CD4-positive, alpha-beta T cell treated with Interleukin-17A for 4 hours (primary cell): Measurements from ENCODE around the gene RASSF7.
A peak's percentile ranks its signal among the peaks of the same experiment; 100 is the strongest.

Experiments used
- DNase-seq: peaks from one replicate; pipeline ENCODE4 v3.0.0-alpha.2; 2020; ENCODE audit warnings: mixed read lengths

The RASSF7 gene

GRCh38 chr11:611001-611996 lies 50.5 kb downstream of the RASSF7 start:
- no peak for DNase-seq

GRCh38 chr11:612201-612960 lies 51.6 kb downstream of the RASSF7 start:
- DNase-seq: peak; percentile 25

GRCh38 chr11:612961-613300 lies 52.2 kb downstream of the RASSF7 start:
- DNase-seq: no peak

GRCh38 chr11:613369-613968 lies 52.7 kb downstream of the RASSF7 start:
- peak; percentile 98 for DNase-seq
